OCI-LY7 (cell line): Measurements from ENCODE around the gene PC. TPM values are rescaled to one million over a fixed set of nuclear protein-coding genes. Genes with fewer than 3 reads are reported as not detected.
A peak's percentile ranks its signal among the peaks of the same experiment; 100 is the strongest.

ENCODE experiments used
- BruUV-seq: library from RNA; stranded (reverse); fragments of 400-500 nt; replicated peaks from 2 replicates; lab custom pipeline; 2021; lab: Mats Ljungman, UMichigan
- CTCF ChIA-PET: fragments of 300-600 bp; sonication (Branson Sonifier 250); formaldehyde crosslinking; loops from one replicate; lab custom pipeline; 2022; ENCODE audit warnings: antibody characterized with exemption; ENCODE audit not compliant: unreplicated experiment; lab: Charles Lee
- POLR2A ChIA-PET: fragments of 300-600 bp; sonication (Branson Sonifier 250); formaldehyde crosslinking; loops from one replicate; lab custom pipeline; 2022; ENCODE audit warnings: antibody characterized with exemption; lab: Charles Lee
- DNase-seq: peaks from one replicate; pipeline ENCODE4 v3.0.0-alpha.2; 2015; ENCODE audit warnings: low spot score
- H2AFZ ChIP-seq: fragments of 200-600 bp; sonication (generic), shearing (Covaris generic); 2 replicates; pipeline ENCODE4 v1.6.1; 2014; ENCODE audit warnings: mild to moderate bottlenecking, antibody characterized with exemption, low read length, moderate library complexity
- H3K27ac ChIP-seq: fragments of 200-600 bp; sonication (generic); 2 replicates; pipeline ENCODE4 v1.5.1; 2014; ENCODE audit warnings: mixed run types, low read depth, mild to moderate bottlenecking, moderate library complexity, low read length, inconsistent platforms; ENCODE audit not compliant: poor library complexity, severe bottlenecking
- H3K36me3 ChIP-seq: fragments of 200-600 bp; sonication (generic); 2 replicates; pipeline ENCODE4 v1.6.1; 2014; ENCODE audit warnings: mild to moderate bottlenecking, antibody characterized with exemption, low read length, moderate library complexity, mixed read lengths; ENCODE audit not compliant: insufficient read depth
- H3K4me1 ChIP-seq: fragments of 200-600 bp; sonication (generic); 2 replicates; pipeline ENCODE4 v1.5.1; 2014; ENCODE audit warnings: mild to moderate bottlenecking, low read length; ENCODE audit not compliant: insufficient read depth, poor library complexity, severe bottlenecking
- H3K4me2 ChIP-seq: fragments of 200-600 bp; sonication (generic); 2 replicates; pipeline ENCODE4 v1.6.1; 2014; ENCODE audit warnings: mild to moderate bottlenecking, low read length
- H3K4me3 ChIP-seq: fragments of 200-600 bp; sonication (generic); 2 replicates; pipeline ENCODE4 v1.5.1; 2014; ENCODE audit warnings: mild to moderate bottlenecking, low read depth, low read length; ENCODE audit not compliant: poor library complexity, severe bottlenecking
- H3K79me2 ChIP-seq: fragments of 200-600 bp; sonication (generic); 2 replicates; pipeline ENCODE4 v1.6.1; 2016; ENCODE audit warnings: low read depth, mild to moderate bottlenecking, low read length, moderate library complexity, mixed read lengths; ENCODE audit not compliant: insufficient read depth
- H3K9me2 ChIP-seq: fragments of 200-600 bp; sonication (generic); 2 replicates; pipeline ENCODE4 v1.6.1; 2016; ENCODE audit warnings: mild to moderate bottlenecking, low read length, mixed read lengths; ENCODE audit not compliant: insufficient read depth
- H3K9me3 ChIP-seq: fragments of 200-600 bp; sonication (generic); 2 replicates; pipeline ENCODE4 v1.6.1; 2014; ENCODE audit warnings: mild to moderate bottlenecking, mixed run types, low read length, mixed read lengths
- H4K20me1 ChIP-seq: fragments of 200-600 bp; sonication (generic); 2 replicates; pipeline ENCODE4 v1.6.1; 2014; ENCODE audit warnings: mild to moderate bottlenecking, antibody characterized with exemption, low read length, moderate library complexity, mixed read lengths; ENCODE audit not compliant: insufficient read depth
- EZH2phosphoT487 ChIP-seq: fragments of 200-600 bp; sonication (generic); IDR thresholded peaks from 2 replicates; pipeline ENCODE4 v1.6.1; 2018; ENCODE audit warnings: low read depth, borderline replicate concordance, mild to moderate bottlenecking, mixed run types, antibody characterized with exemption, low read length, moderate library complexity, mixed read lengths
- intact Hi-C: fragments of 100-400 bp; cut with micrococcal nuclease; formaldehyde crosslinking; loops from one replicate; pipeline ENCODE4 v1.10.0; 2022; ENCODE audit not compliant: unreplicated experiment
- total RNA-seq, 2 experiments: library from RNA; depleted of rRNA in 1 of 2; stranded (reverse); fragments of >200 nt in 1 of 2; shearing (Covaris generic) in 1 of 2; gene quantifications; 2 replicates each; pipeline ENCODE4 v1.2.3, GENCODE V29; 2014 to 2022
- TF ChIP-seq, protein P1 (sequence below): fragments of 200-600 bp; sonication (generic); conservative IDR thresholded peaks from 2 replicates; pipeline ENCODE4 v1.5.1; 2014; ENCODE audit warnings: mild to moderate bottlenecking, antibody characterized with exemption, low read length, moderate library complexity, mixed read lengths

PC gene
- total RNA-seq, 2 experiments from 2014 or later, result 10.4 to 12.7 TPM

- H3K9me2 ChIP-seq, result no peaks in the 10 kb centered on the region
Measured at GRCh38 chr11:66842896-66843775, 115.0 kb downstream of the PC start, which contains the start of gene RCE1. Gene RCE1, plus strand, starts transcription at chr11:66843441. Its CDS starts 15 bp downstream, at chr11:66843456.

DNA sequence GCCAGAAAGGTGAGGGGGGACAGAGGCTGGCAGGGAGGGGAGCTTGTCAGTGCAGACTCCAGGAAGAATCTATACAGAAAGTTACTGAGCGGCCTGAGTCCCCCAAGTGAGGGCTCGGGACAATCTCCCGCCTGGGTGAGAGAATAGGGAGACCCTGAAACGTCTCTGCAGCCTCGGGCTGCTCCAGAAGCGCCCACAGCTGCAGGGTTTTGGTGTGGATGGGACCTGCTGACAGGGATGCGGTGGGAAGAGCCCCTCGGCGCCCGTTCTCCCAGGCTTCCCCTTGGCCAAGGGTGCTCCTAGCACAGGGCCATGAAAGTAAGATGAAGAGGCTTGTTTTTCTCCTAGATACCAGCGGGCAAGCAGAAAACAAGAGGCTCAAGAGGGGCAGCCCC is 115.7 kb downstream of the PC start:
- H3K79me2 ChIP-seq, result peaks cover 46% of the 10 kb centered on the region
- H2AFZ ChIP-seq, result peak overlapping the region; percentile 15; the same call in 1 of the 2 replicates
- intact Hi-C loops, result loop anchor here (2.0 to 5.0 kb wide), 2 partner anchors 40 to 360 kb away; partner anchors contain the start of gene DPP3
- peak overlapping the region; percentile 93 for H3K4me2 ChIP-seq
- TF ChIP-seq, protein P1, sequence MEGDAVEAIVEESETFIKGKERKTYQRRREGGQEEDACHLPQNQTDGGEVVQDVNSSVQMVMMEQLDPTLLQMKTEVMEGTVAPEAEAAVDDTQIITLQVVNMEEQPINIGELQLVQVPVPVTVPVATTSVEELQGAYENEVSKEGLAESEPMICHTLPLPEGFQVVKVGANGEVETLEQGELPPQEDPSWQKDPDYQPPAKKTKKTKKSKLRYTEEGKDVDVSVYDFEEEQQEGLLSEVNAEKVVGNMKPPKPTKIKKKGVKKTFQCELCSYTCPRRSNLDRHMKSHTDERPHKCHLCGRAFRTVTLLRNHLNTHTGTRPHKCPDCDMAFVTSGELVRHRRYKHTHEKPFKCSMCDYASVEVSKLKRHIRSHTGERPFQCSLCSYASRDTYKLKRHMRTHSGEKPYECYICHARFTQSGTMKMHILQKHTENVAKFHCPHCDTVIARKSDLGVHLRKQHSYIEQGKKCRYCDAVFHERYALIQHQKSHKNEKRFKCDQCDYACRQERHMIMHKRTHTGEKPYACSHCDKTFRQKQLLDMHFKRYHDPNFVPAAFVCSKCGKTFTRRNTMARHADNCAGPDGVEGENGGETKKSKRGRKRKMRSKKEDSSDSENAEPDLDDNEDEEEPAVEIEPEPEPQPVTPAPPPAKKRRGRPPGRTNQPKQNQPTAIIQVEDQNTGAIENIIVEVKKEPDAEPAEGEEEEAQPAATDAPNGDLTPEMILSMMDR, result no peak
- TF ChIP-seq EZH2phosphoT487, result no peak
- H3K9me3 ChIP-seq, result no peaks in the 10 kb centered on the region
- H3K36me3 ChIP-seq, result peaks cover 65% of the 10 kb centered on the region; the same call in 1 of the 2 replicates
- peaks cover 7% of the 10 kb centered on the region for H4K20me1 ChIP-seq
- CTCF ChIA-PET, result no interaction called here
- peak overlapping the region; percentile 81 for H3K27ac ChIP-seq
- no TSS peak for BruUV-seq
- DNase-seq, result no peak
- H3K9me2 ChIP-seq, result no peaks in the 10 kb centered on the region
- peaks cover 39% of the 10 kb centered on the region for H3K4me1 ChIP-seq
- POLR2A ChIA-PET, result interaction anchor here (0.8 to 1.2 kb wide), 3 partner anchors 13 to 362 kb away, joined by 3 to 5 read pairs (median 5); partner anchors contain the start of gene DPP3
- peak overlapping the region; percentile 92 for H3K4me3 ChIP-seq

More at GRCh38 chr11:66842896-66843775, 115.0 kb downstream of the PC start, which contains the start of gene RCE1:
- peak within 1 kb of the TSS; percentile 15; the same call in 1 of the 2 replicates for H2AFZ ChIP-seq
- intact Hi-C loops, result loop anchor here (1.0 to 5.0 kb wide), 3 partner anchors 13 to 361 kb away; partner anchors contain the start of gene DPP3
- no peaks in the 10 kb centered on the region for H3K9me3 ChIP-seq
- peak; percentile 93 for DNase-seq
- no peak for TF ChIP-seq EZH2phosphoT487
- TF ChIP-seq, protein P1, result no peak
- H4K20me1 ChIP-seq, result peaks cover 7% of the 10 kb centered on the region
- ChIA-PET POLR2A (interaction anchor here (0.7 to 1.4 kb wide), 4 partner anchors 9 to 327 kb away, joined by 4 to 6 read pairs (median 5); no protein-coding TSS in a partner anchor), CTCF (interaction anchor here (0.6 kb wide), 1 partner anchor 327 kb away, joined by 4 read pairs; no protein-coding TSS in a partner anchor)
- peaks cover 46% of the 10 kb centered on the region for H3K79me2 ChIP-seq
- H3K4me2 ChIP-seq, result peak within 1 kb of the TSS; percentile 93
- peak within 1 kb of the TSS; percentile 92 for H3K4me3 ChIP-seq
- H3K4me1 ChIP-seq, result peaks cover 39% of the 10 kb centered on the region
- BruUV-seq, result no TSS peak
- H3K36me3 ChIP-seq, result peaks cover 65% of the 10 kb centered on the region; the same call in 1 of the 2 replicates
- H3K27ac ChIP-seq, result peak within 1 kb of the TSS; percentile 81
